Kidney epithelial cell (primary cell): Measurements from ENCODE around the gene TMEM52B. TPM values are rescaled to one million over a fixed set of nuclear protein-coding genes. Genes with fewer than 3 reads are reported as not detected.
"Not testable (repeated sequence)": the region's sequence is repeated elsewhere in the genome, so short reads cannot be mapped to it uniquely, and the experiment has no call there.

ENCODE experiments used
- DNase-seq: peaks from one replicate; pipeline ENCODE4 v3.0.0-alpha.2; 2010; ENCODE audit warnings: low read depth
- H3K27me3 ChIP-seq: 2 replicates; pipeline ENCODE4 v1.6.0; 2011; ENCODE audit warnings: low read length; ENCODE audit not compliant: control insufficient read depth, insufficient read depth
- H3K36me3 ChIP-seq: 2 replicates; pipeline ENCODE4 v1.5.1; 2011; ENCODE audit warnings: low read length; ENCODE audit not compliant: control insufficient read depth, insufficient read depth
- H3K4me3 ChIP-seq: 2 replicates; pipeline ENCODE4 v1.5.1; 2011; ENCODE audit warnings: low read depth, mild to moderate bottlenecking, control low read depth, low read length
- total RNA-seq: library from RNA; depleted of rRNA; stranded (reverse); fragments of >200 nt; gene quantifications from 2 replicates; pipeline ENCODE4 v1.2.3, GENCODE V29; 2015
- TF ChIP-seq, protein P1 (sequence below): IDR thresholded peaks from 2 replicates; pipeline ENCODE4 v1.5.1; 2011; ENCODE audit warnings: mild to moderate bottlenecking, moderate library complexity, low read length, control low read depth, inconsistent platforms; ENCODE audit not compliant: insufficient read depth, poor library complexity, severe bottlenecking

The TMEM52B gene
- total RNA-seq, 1 donor from 2014 or later, result not detected

DNA sequence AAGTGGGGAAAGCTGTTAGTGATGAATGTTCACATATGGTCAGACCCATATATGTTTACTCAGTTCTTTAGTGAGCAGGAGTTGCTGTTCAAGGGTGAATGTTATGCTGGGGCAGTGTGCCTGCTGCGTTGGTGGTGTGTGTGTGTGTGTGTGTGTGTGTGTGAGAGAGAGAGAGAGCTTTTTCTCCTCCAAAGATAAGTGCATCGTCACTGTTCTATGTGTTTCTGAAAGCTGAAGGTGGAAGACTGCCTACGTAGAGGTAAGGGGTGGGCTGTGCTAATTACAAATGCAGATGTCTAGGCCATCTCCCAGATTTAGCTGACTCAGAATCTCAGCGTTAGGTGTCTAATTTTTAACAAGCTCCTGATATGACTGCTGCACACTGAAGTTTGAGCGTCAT, 44.4 kb downstream of the TMEM52B start:
- TF ChIP-seq, protein P1, sequence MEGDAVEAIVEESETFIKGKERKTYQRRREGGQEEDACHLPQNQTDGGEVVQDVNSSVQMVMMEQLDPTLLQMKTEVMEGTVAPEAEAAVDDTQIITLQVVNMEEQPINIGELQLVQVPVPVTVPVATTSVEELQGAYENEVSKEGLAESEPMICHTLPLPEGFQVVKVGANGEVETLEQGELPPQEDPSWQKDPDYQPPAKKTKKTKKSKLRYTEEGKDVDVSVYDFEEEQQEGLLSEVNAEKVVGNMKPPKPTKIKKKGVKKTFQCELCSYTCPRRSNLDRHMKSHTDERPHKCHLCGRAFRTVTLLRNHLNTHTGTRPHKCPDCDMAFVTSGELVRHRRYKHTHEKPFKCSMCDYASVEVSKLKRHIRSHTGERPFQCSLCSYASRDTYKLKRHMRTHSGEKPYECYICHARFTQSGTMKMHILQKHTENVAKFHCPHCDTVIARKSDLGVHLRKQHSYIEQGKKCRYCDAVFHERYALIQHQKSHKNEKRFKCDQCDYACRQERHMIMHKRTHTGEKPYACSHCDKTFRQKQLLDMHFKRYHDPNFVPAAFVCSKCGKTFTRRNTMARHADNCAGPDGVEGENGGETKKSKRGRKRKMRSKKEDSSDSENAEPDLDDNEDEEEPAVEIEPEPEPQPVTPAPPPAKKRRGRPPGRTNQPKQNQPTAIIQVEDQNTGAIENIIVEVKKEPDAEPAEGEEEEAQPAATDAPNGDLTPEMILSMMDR, result no peak
- no peak overlapping the region for H3K4me3 ChIP-seq
- DNase-seq, result no peak
- H3K36me3 ChIP-seq, result peaks cover 5% of the 10 kb centered on the region
- no peaks in the 10 kb centered on the region for H3K27me3 ChIP-seq

DNA sequence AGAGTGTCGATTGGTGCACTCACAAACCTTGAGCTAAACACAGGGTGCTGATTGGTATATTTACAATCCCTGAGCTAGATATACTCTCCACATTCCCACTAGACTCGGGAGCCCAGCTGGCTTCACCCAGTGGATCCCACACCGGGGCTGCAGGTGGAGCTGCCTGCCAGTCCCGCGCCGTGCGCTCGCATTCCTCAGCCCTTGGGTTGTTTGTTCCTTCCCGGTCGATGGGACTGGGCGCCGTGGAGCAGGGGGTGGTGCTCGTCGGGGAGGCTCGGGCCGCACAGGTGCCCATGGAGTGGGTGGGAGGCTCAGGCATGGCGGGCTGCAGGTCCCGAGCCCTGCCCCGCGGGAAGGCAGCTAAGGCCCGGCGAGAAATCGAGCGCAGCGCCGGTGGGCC, 46.6 kb downstream of the TMEM52B start:
- not testable (repeated sequence) for H3K27me3 ChIP-seq, H3K36me3 ChIP-seq, H3K4me3 ChIP-seq, DNase-seq

DNA sequence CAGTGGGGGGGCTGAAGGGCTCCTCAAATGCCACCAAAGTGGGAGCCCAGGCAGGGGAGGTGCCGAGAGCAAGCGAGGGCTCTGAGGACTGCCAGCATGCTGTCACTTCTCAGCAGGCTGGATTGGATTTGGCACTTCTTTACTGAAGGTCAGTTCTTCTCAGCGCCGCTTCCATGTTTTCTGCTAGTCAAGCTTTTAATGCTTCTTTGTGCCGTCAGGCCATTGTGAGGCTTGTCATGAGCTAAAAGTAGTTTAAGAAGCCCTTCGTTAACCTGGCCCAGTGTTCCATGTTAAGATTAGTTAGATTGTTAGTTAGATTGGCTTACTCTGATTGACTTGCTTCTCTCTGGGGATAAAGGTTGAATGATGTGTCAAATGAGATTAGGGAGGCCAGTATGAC, 47.3 kb downstream of the TMEM52B start:
- no peak for DNase-seq
- H3K36me3 ChIP-seq, result peaks cover 3% of the 10 kb centered on the region
- TF ChIP-seq, protein P1, result no peak
- no peaks in the 10 kb centered on the region for H3K27me3 ChIP-seq
- no peak overlapping the region for H3K4me3 ChIP-seq

DNA sequence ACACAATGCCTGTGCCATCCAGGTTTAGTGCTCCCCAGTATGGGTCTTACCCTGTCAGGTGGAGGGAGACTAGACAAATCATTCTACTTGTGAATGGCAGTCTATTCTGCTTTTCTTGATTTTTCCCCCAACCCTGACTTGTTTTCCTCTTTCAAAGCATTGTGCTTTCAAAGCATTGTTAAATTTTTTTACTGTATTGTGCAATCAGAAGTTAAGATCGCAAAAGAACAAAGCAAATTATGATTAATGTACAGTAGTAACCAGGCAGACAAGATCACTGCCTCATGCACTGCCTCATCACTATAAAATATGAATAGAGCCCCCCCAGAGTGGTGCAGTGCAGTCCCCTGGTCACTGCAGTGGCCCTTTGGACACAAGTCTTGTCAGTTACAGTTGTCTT, 47.9 kb downstream of the TMEM52B start:
- DNase-seq, result no peak
- Histone ChIP-seq H3K27me3 (no peaks in the 10 kb centered on the region), H3K4me3 (no peak overlapping the region), H3K36me3 (peaks cover 3% of the 10 kb centered on the region)
- TF ChIP-seq, protein P1, result no peak

DNA sequence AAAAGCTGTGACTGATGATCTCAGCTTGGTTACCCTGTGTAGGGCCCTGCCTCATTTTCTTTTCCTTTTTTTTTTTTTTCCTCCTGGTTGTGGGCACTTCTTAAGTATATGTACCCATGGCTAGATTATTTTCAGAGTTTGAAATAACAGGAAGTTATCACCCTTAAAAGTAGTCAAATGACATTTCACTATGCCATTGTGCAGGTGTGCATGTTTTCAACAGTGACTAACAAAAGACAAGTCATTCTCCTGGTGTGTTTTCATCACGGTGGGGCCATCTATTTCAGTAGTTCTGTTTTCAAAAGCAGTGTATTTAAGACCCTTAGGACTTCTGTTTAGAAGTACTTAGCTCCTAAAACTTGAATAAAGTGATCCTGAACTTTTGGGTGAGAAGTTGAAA, 48.8 kb downstream of the TMEM52B start:
- Histone ChIP-seq H3K27me3 (no peaks in the 10 kb centered on the region), H3K4me3 (no peak overlapping the region), H3K36me3 (no peaks in the 10 kb centered on the region)
- TF ChIP-seq, protein P1, result no peak
- no peak for DNase-seq

DNA sequence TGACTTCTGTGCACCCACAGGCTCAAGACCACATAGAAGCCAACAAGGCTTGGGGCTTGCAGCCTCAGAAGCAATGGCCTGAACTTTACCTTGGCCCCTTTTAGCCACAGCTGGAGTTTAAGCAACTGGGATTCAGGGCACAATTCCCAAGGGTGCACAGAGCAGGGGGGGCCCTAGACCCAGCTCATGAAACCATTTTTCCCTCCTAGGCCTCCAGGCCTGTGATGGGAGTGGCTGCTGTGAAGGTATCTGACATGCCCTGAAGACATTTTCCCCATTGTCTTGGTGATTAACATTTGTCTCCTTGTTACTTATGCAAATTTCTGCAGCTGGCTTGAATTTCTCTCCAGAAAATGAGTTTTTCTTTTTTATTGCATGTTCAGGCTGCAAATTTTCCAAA, 55.7 kb downstream of the TMEM52B start:
- TF ChIP-seq, protein P1, result no peak
- no peaks in the 10 kb centered on the region for H3K36me3 ChIP-seq
- no peak for DNase-seq
- H3K27me3 ChIP-seq, result no peaks in the 10 kb centered on the region
- H3K4me3 ChIP-seq, result no peak overlapping the region
